Vagina (tissue), 2 donors: Measurements from ENCODE around the gene TNS4.

ENCODE experiments used
- CTCF ChIP-seq, 3 experiments: fragments of 450-650 bp in 2 of 3; fragments of 200-600 bp in 1 of 3; sonication (generic) in 1 of 3; IDR thresholded peaks; one replicate each; pipeline ENCODE4 v1.5.1; 2017 to 2019; ENCODE audit warnings: antibody characterized with exemption in 3 of 3, mild to moderate bottlenecking in 2 of 3, moderate library complexity in 2 of 3
- POLR2A ChIP-seq, 2 donors: fragments of 450-650 bp; IDR thresholded peaks; one replicate each; pipeline ENCODE4 v1.6.1; 2017; ENCODE audit warnings: antibody characterized with exemption in 2 of 2, mild to moderate bottlenecking in 2 of 2, moderate library complexity in 2 of 2

GRCh38 chr17:40496634-40497420 is 4.6 kb downstream of the TNS4 start:
- TF ChIP-seq CTCF (IDR thresholded peaks at IDR 0.05): no peak
- TF ChIP-seq POLR2A (IDR thresholded peaks at IDR 0.05): no peak
